Measurements from ENCODE around the gene MICAL3.

The MICAL3 gene

GRCh38 chr22:17924735-17925364 lies 99.5 kb downstream of the MICAL3 start:
- no peak for DNase-seq

- no peak for DNase-seq
Measured at GRCh38 chr22:17924076-17924475, 100.3 kb downstream of the MICAL3 start.

GRCh38 chr22:17922925-17923903 lies 101.1 kb downstream of the MICAL3 start:
- DNase-seq = no peak

- no peak for DNase-seq
Measured at GRCh38 chr22:17921871-17922821, 102.2 kb downstream of the MICAL3 start.

- no peak for DNase-seq
Measured at GRCh38 chr22:17920992-17921650, 103.2 kb downstream of the MICAL3 start.

- no peak for DNase-seq
Measured at GRCh38 chr22:17920145-17920605, 104.2 kb downstream of the MICAL3 start.

GRCh38 chr22:17919276-17920144 lies 104.9 kb downstream of the MICAL3 start:
- DNase-seq = no peak

- no peak for DNase-seq
Measured at GRCh38 chr22:17918840-17919239, 105.5 kb downstream of the MICAL3 start.

GRCh38 chr22:17917490-17917983 lies 106.8 kb downstream of the MICAL3 start:
- no peak for DNase-seq

- DNase-seq = no peak
Measured at GRCh38 chr22:17916226-17916889, 108.0 kb downstream of the MICAL3 start.

- DNase-seq = no peak
Measured at GRCh38 chr22:17915676-17916075, 108.7 kb downstream of the MICAL3 start.

- no peak for DNase-seq
Measured at GRCh38 chr22:17915188-17915587, 109.2 kb downstream of the MICAL3 start.

- no peak for DNase-seq
Measured at GRCh38 chr22:17914474-17914873, 109.9 kb downstream of the MICAL3 start.

- no peak for DNase-seq
Measured at GRCh38 chr22:17913801-17914347, 110.5 kb downstream of the MICAL3 start.

- DNase-seq = no peak
Measured at GRCh38 chr22:17912945-17913721, 111.2 kb downstream of the MICAL3 start.

- no peak for DNase-seq
Measured at GRCh38 chr22:17911887-17912286, 112.5 kb downstream of the MICAL3 start.

GRCh38 chr22:17911312-17911705 lies 113.1 kb downstream of the MICAL3 start:
- DNase-seq = no peak

GRCh38 chr22:17910561-17911311 lies 113.6 kb downstream of the MICAL3 start:
- no peak for DNase-seq

- DNase-seq = no peak
Measured at GRCh38 chr22:17907748-17908051, 116.7 kb downstream of the MICAL3 start.

Measured in effector CD4-positive, alpha-beta T cell (primary cell).